Uterus (tissue), 2 donors: ENCODE results near the gene KLF6.

Source experiments
- POLR2A ChIP-seq, 2 donors: fragments of 450-650 bp; IDR thresholded peaks; one replicate each; pipeline ENCODE4 v1.6.1; 2016; ENCODE audit warnings: antibody characterized with exemption in 2 of 2, mild to moderate bottlenecking in 1 of 2, moderate library complexity in 1 of 2
- TF ChIP-seq, protein P1 (sequence below), 4 experiments: fragments of 200-600 bp in 2 of 4; fragments of 450-650 bp in 2 of 4; sonication (generic) in 2 of 4; IDR thresholded peaks; one replicate each; pipeline ENCODE4 v1.5.1; 2016 to 2019; ENCODE audit warnings: antibody characterized with exemption in 4 of 4, mild to moderate bottlenecking in 2 of 4, moderate library complexity in 1 of 4

DNA sequence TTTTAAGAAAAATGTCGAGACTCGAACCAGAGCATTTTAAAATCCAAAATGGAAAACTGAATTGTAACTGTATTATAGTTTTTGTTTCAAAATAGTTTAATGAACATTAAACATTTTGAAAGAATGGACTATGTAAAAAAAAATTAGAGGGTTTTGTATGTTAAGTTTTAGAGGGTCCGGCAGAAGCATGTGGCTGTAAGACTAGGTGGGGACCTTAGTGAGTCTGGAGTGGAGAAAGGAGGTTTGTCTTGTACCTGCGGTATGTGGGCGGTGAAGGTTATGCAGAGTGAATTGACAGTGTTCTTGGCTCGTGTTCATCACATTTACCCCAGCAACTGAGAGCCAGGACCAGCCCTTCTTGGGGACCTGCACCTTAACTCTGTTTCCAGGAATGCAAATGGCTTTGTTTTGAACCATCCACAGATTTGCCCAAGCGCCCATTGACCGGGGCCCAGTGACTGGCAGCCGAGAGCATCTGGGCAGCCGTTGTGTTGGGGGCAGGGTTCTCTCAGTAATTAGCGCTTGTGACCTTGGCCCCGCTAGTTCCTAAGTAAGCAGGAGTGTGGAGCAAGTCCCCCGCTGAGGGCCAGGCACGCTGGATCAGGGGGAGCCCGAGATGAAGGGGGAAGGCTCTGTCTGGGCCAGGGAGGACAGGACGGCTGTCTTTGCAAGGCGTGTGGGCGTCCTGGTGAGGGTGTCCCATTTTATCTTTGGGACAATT lies 1.4 kb upstream of the KLF6 start:
- TF ChIP-seq, protein P1, sequence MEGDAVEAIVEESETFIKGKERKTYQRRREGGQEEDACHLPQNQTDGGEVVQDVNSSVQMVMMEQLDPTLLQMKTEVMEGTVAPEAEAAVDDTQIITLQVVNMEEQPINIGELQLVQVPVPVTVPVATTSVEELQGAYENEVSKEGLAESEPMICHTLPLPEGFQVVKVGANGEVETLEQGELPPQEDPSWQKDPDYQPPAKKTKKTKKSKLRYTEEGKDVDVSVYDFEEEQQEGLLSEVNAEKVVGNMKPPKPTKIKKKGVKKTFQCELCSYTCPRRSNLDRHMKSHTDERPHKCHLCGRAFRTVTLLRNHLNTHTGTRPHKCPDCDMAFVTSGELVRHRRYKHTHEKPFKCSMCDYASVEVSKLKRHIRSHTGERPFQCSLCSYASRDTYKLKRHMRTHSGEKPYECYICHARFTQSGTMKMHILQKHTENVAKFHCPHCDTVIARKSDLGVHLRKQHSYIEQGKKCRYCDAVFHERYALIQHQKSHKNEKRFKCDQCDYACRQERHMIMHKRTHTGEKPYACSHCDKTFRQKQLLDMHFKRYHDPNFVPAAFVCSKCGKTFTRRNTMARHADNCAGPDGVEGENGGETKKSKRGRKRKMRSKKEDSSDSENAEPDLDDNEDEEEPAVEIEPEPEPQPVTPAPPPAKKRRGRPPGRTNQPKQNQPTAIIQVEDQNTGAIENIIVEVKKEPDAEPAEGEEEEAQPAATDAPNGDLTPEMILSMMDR (IDR thresholded peaks at IDR 0.05) = no peak
- no peak for TF ChIP-seq POLR2A (IDR thresholded peaks at IDR 0.05)
